GM12891 (cell line): ENCODE measurements around the gene DGKI.

ENCODE experiments used
- DNase-seq: peaks from one replicate; pipeline ENCODE4 v3.0.0; 2011; ENCODE audit warnings: low spot score; ENCODE audit not compliant: insufficient read length
- FAIRE-seq: peaks from 2 replicates; lab custom pipeline; 2011; peaks lifted over from hg19 to GRCh38; lab: Jason Lieb, UNC
- PAX5 ChIP-seq: IDR thresholded peaks from 2 replicates; pipeline ENCODE4 v1.6.1; 2011; ENCODE audit warnings: low read length, moderate library complexity, mild to moderate bottlenecking; ENCODE audit not compliant: insufficient read depth, severe bottlenecking
- POLR2A ChIP-seq: IDR thresholded peaks from 2 replicates; pipeline ENCODE4 v1.6.1; 2011; ENCODE audit warnings: low read depth, low read length, control low read depth
- POLR2AphosphoS5 ChIP-seq: IDR thresholded peaks from 2 replicates; pipeline ENCODE4 v1.6.1; 2011; ENCODE audit warnings: low read depth, low read length, control low read depth
- POU2F2 ChIP-seq: IDR thresholded peaks from 2 replicates; pipeline ENCODE4 v1.6.1; 2011; ENCODE audit warnings: low read depth, mild to moderate bottlenecking, control low read depth, low read length, moderate library complexity
- SPI1 ChIP-seq: IDR thresholded peaks from 2 replicates; pipeline ENCODE4 v1.6.1; 2011; ENCODE audit warnings: low read depth, low read length, control low read depth
- TAF1 ChIP-seq: IDR thresholded peaks from 2 replicates; pipeline ENCODE4 v1.6.1; 2011; ENCODE audit warnings: low read depth, low read length, control low read depth

DGKI gene

DNA sequence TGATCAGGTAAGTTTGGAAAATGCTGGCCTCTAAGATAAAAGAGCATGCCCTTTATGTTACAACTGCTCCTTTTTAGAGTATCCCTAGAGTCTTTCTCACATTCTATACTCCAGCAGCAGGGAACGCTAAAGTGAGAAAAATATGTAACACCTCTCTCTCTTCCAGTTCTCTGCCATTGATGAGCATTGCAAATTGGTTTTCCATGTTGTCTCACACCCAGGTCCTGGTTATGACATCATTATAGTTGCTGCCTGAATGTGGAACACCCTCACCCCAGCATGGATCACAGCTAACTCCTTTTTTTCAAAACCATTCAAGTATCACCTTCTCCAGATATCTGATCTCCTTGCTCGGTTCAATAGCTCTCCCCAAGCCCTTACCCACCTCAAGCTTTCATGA lies 84.4 kb downstream of the DGKI start:
- no peak for FAIRE-seq
- no peak for DNase-seq
- TF ChIP-seq POU2F2: no peak
- TF ChIP-seq TAF1: no peak
- no peak for TF ChIP-seq SPI1
- no peak for TF ChIP-seq POLR2A
- TF ChIP-seq PAX5: no peak
- TF ChIP-seq POLR2AphosphoS5: no peak

GRCh38 chr7:137760111-137760510 lies 86.7 kb downstream of the DGKI start:
- FAIRE-seq (no peak), DNase-seq (no peak)
- TF ChIP-seq POU2F2: no peak
- no peak for TF ChIP-seq POLR2A
- no peak for TF ChIP-seq SPI1
- TF ChIP-seq PAX5: no peak
- no peak for TF ChIP-seq TAF1
- TF ChIP-seq POLR2AphosphoS5: no peak

DNA sequence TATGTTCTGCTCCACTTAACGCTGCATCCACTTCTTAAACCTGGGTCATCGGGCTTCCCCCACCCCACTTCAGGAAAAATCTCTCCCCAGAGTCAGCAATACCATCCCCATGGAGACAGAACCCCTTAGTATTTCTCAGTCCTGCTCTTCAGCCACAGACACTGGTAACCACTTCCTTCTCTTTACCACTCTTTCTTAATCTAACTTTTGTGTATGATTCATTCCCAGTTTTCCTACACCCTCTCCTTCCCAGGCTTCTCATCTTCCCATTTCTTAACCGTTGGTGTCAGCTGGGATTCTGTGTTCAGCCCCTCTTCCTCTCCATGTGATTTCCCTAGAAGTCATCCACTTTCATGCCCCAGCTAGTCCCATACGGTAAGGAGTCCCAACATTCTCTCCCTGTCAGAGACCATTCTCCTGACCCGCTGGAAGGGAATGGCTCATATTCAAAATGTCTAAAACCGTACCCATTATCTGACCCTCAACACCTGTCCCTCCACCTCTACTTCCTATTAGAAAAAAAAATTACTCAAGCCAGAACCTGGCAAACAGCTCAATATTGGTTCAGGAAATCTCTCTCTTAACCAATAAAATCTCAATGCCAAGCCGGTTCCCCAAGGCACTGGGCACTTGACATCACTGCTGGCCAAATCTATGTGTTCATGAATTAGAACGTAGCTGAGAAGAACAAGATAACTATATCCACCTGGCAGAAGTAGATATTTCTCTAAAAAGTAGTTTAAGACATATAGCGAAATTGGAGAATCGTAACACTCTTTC lies 89.4 kb downstream of the DGKI start:
- no peak for DNase-seq
- FAIRE-seq: no peak
- TF ChIP-seq POLR2A (no peak), POU2F2 (no peak), PAX5 (no peak), SPI1 (no peak; the same call in 1 of the 2 replicates), POLR2AphosphoS5 (no peak), TAF1 (no peak)

DNA sequence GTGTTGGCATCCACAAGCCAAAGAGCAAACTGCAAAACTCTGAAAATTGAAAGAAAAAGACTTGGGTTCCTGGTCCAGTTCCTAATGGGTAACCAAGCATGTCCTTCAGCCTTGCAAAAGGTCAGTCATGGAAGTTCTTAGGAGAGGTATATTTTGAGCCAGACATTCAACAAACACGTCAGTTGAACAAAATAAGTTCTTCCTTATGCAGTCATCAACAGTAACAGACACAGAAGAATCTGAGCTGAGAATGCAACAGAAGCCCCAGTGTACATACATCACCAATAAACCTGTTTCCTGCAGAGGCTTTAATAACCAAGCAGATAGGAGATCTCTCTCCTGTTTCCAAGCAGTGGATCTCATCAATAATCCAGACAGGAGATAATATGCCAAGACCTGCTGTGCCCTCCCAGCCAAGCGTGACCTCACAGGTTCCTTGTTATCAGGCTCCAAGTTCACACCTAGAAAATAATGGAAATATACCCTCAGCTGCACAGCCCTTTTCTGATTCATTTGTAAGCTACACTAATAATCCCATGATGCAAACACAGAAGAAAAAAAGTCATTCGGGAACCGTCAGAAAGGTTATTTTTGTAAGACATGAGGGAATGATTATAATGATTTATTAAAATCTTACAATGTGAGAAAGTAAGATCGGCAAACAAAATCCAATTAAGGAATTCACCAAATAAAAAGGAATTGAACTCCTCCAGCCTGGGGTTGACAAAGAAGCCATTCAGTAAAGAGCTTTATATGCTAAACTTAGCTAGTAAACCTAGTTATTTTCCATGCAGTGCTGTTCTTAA lies 90.7 kb downstream of the DGKI start:
- FAIRE-seq: no peak
- no peak for DNase-seq

DNA sequence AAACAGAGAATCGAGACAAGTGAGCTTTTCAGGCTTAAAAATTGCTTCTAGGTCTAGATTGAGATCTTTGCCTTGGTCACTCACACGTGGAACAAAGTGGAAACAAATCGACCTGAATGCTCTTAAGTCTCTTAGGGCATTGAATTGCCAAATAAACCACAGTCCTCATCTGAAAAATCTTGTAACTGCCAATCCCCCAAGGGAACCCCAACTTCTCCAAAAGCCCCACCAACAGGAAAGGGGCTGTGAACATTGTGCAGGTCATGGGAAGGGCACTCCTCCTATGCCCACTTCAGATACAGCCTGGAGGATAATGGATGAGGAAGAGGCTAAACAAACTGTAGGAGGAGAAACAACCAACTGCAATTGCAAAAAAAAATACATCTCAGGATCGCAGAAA lies 91.3 kb downstream of the DGKI start:
- no peak for FAIRE-seq
- DNase-seq: no peak
- TF ChIP-seq PAX5 (no peak), SPI1 (no peak), POU2F2 (no peak), POLR2A (no peak), POLR2AphosphoS5 (no peak), TAF1 (no peak)

More for the DNA sequence above, 90.7 kb downstream of the DGKI start:
- no peak for TF ChIP-seq SPI1
- no peak for TF ChIP-seq POU2F2
- TF ChIP-seq POLR2AphosphoS5: no peak
- TF ChIP-seq TAF1: no peak
- TF ChIP-seq POLR2A: no peak
- TF ChIP-seq PAX5: no peak

DNA sequence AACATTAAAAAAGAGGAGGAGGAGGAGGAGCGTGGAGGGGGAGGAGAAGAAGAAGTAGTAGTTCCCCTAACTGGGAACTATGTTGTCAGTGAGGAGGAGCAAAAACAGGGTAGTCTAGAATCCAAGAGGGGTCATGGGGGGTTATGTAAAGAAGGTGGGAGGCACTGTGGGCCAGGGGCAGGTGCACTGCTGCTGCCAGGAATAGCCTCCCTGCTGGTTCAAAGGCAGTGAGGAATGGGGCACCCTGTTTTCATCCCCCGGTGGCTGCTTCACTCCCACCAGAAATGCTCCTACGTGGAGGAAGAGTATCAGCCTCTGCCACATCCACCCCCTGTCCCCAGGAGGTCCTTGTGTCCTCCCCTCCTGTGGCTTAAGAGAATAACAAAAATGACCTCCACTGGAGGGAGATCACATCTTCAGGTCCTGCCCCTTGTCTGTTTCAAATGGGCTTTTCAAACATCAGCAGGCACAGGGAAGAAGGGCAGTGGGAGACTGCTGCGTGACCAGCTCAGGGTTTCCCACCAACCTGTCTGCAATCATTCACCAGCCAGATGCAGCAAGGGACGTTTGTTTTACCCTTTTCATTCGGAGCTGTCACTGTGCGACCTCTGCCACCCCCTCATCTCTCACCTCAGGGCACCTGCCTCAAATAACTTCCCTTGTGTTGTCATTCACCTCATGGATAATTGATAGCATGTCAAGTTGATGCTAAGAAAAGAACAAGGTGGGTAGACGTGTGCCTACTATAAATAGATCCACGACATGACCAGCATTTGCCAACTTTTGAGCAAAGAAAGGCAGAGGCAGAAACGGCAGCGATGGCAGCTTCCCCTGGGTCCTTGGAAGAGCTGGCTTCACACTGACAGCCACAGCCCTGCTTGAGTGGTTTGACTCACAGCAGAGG lies 92.6 kb downstream of the DGKI start:
- no peak for FAIRE-seq

GRCh38 chr7:137753575-137753947 lies 93.2 kb downstream of the DGKI start:
- no peak for FAIRE-seq
- no peak for DNase-seq
- no peak for TF ChIP-seq PAX5
- no peak for TF ChIP-seq TAF1
- no peak for TF ChIP-seq POLR2AphosphoS5

More for the DNA sequence above, 92.6 kb downstream of the DGKI start:
- no peak for DNase-seq
- no peak for TF ChIP-seq SPI1
- TF ChIP-seq POLR2A: no peak
- no peak for TF ChIP-seq POLR2AphosphoS5
- no peak for TF ChIP-seq PAX5
- TF ChIP-seq POU2F2: no peak
- TF ChIP-seq TAF1: no peak

- DNase-seq (no peak), FAIRE-seq (no peak)
- TF ChIP-seq PAX5: no peak
- TF ChIP-seq POLR2A: no peak
- TF ChIP-seq SPI1: no peak
- no peak for TF ChIP-seq POLR2AphosphoS5
- no peak for TF ChIP-seq POU2F2
- no peak for TF ChIP-seq TAF1
Observed at GRCh38 chr7:137753067-137753466, 93.7 kb downstream of the DGKI start.
